ENCODE results near the gene FBXW9. TPM values are rescaled to one million over a fixed set of nuclear protein-coding genes. Genes with fewer than 3 reads are reported as not detected.
A peak's percentile ranks its signal among the peaks of the same experiment; 100 is the strongest.

FBXW9 gene
- total RNA-seq, 1 experiment from 2014 or later: 14.0 TPM

DNA sequence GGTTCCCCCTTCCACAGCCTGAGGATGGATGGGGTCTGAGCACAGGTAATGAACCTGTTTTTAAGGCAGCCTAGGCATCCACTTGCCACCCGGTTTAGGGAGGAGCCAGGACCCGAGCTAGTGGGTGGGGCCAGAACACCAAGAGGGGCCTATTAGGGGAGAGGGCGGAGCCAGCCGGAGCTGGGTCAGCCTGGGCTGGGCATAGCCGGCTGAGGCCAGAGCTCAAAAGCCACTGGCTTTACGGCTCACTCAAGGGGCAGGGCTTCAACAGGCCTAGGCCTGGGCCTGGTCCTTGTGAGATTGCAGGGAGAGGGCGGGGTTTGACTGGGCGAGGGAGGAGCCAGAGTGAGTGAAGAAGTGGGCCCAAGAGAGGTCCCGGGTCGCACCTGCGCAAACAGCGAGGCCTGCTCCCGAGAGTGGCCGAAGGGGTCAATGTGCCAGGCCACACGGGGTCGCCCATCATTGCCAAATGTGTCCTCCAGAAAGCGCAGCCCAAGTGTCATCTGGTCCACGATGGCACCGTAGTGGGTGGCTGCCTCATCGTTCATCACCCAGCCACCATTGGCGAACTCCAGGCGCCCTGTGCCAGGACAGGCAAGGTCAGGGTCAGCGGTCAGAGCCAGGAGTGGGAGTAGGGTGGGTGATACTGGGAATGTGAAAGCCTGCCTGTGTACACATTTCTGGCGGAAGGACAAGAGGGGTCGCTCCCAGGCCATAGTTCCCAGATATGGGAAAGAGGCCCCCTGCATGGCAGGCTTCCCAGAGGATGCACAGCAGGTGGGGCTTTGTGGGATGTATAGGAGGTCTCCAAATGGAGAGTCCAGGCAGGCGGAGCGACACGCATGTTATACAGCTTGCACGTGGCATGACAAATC is 31.8 kb downstream of the FBXW9 start:
- Histone ChIP-seq H3K27ac (ENCODE audit: low read depth, low read length) (no peak overlapping the region), H3K27me3 (ENCODE audit: insufficient read depth, low read length) (no peaks in the 10 kb centered on the region), H4K20me1 (ENCODE audit: insufficient read depth) (no peaks in the 10 kb centered on the region), H3K36me3 (ENCODE audit: control insufficient read depth in 1 of 2, insufficient read depth in 2 of 2, low read length in 2 of 2) (peaks cover 0 to 10% of the 10 kb centered on the region in 2 experiments; a peak in 2 of 4 replicates), H3K9ac (ENCODE audit: low read length) (no peak overlapping the region), H3K4me1 (ENCODE audit: control insufficient read depth in 1 of 2, insufficient read depth in 2 of 2, low read length in 2 of 2) (peaks cover 14 to 28% of the 10 kb centered on the region in 2 experiments), H3K4me3 (replicated peaks in 1 of 2; ENCODE audit: low read depth in 1 of 2, low read length in 2 of 2) (no peak overlapping the region), H2AFZ (ENCODE audit: low read depth, low read length, poor library complexity, severe bottlenecking) (no peak overlapping the region), H3K9me2 (ENCODE audit: insufficient read depth) (no peaks in the 10 kb centered on the region), H3K79me2 (ENCODE audit: insufficient read depth, low read length) (peaks cover 14% of the 10 kb centered on the region; the same call in 1 of the 2 replicates), H3K9me3 (ENCODE audit: control insufficient read depth in 1 of 2, insufficient read depth in 1 of 2, low read depth in 1 of 2, low read length in 2 of 2) (no peaks in the 10 kb centered on the region), H3K4me2 (ENCODE audit: low read length) (no peak overlapping the region)
- intact Hi-C loops (cut with micrococcal nuclease): loop anchor here (5.0 to 10.0 kb wide), 2 partner anchors 52 to 740 kb away; partner anchors contain the start of genes ZNF490, ZNF700 and ZNF791
- TF ChIP-seq ELF1 (IDR thresholded peaks at IDR 0.05; ENCODE audit: borderline replicate concordance, low read depth) (no peak), ZNF274 (IDR thresholded peaks at IDR 0.05; ENCODE audit: low read depth, low read length) (no peak), EZH2phosphoT487 (IDR thresholded peaks at IDR 0.05; ENCODE audit: borderline replicate concordance) (no peak), SIN3A (IDR thresholded peaks at IDR 0.05; ENCODE audit: low read depth) (no peak), CBX3 (IDR thresholded peaks at IDR 0.05; ENCODE audit: low read depth) (no peak), JUND (IDR thresholded peaks at IDR 0.05) (no peak), RAD21 (IDR thresholded peaks at IDR 0.05; ENCODE audit: low read depth) (no peak), EGR1 (IDR thresholded peaks at IDR 0.05; ENCODE audit: low read depth) (no peak), POLR2AphosphoS5 (IDR thresholded peaks at IDR 0.05; ENCODE audit: low read depth, low read length) (no peak), SP1 (IDR thresholded peaks at IDR 0.05; ENCODE audit: low read depth) (no peak)
- TF ChIP-seq, protein P1, sequence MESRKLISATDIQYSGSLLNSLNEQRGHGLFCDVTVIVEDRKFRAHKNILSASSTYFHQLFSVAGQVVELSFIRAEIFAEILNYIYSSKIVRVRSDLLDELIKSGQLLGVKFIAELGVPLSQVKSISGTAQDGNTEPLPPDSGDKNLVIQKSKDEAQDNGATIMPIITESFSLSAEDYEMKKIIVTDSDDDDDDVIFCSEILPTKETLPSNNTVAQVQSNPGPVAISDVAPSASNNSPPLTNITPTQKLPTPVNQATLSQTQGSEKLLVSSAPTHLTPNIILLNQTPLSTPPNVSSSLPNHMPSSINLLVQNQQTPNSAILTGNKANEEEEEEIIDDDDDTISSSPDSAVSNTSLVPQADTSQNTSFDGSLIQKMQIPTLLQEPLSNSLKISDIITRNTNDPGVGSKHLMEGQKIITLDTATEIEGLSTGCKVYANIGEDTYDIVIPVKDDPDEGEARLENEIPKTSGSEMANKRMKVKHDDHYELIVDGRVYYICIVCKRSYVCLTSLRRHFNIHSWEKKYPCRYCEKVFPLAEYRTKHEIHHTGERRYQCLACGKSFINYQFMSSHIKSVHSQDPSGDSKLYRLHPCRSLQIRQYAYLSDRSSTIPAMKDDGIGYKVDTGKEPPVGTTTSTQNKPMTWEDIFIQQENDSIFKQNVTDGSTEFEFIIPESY (IDR thresholded peaks at IDR 0.05; ENCODE audit: extremely low read depth, insufficient replicate concordance, low read length): no peak
- TF ChIP-seq, protein P2, sequence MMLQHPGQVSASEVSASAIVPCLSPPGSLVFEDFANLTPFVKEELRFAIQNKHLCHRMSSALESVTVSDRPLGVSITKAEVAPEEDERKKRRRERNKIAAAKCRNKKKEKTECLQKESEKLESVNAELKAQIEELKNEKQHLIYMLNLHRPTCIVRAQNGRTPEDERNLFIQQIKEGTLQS (IDR thresholded peaks at IDR 0.05): no peak
- TF ChIP-seq, protein P3, sequence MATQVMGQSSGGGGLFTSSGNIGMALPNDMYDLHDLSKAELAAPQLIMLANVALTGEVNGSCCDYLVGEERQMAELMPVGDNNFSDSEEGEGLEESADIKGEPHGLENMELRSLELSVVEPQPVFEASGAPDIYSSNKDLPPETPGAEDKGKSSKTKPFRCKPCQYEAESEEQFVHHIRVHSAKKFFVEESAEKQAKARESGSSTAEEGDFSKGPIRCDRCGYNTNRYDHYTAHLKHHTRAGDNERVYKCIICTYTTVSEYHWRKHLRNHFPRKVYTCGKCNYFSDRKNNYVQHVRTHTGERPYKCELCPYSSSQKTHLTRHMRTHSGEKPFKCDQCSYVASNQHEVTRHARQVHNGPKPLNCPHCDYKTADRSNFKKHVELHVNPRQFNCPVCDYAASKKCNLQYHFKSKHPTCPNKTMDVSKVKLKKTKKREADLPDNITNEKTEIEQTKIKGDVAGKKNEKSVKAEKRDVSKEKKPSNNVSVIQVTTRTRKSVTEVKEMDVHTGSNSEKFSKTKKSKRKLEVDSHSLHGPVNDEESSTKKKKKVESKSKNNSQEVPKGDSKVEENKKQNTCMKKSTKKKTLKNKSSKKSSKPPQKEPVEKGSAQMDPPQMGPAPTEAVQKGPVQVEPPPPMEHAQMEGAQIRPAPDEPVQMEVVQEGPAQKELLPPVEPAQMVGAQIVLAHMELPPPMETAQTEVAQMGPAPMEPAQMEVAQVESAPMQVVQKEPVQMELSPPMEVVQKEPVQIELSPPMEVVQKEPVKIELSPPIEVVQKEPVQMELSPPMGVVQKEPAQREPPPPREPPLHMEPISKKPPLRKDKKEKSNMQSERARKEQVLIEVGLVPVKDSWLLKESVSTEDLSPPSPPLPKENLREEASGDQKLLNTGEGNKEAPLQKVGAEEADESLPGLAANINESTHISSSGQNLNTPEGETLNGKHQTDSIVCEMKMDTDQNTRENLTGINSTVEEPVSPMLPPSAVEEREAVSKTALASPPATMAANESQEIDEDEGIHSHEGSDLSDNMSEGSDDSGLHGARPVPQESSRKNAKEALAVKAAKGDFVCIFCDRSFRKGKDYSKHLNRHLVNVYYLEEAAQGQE (IDR thresholded peaks at IDR 0.05; ENCODE audit: low read depth): no peak
- TF ChIP-seq, protein P4, sequence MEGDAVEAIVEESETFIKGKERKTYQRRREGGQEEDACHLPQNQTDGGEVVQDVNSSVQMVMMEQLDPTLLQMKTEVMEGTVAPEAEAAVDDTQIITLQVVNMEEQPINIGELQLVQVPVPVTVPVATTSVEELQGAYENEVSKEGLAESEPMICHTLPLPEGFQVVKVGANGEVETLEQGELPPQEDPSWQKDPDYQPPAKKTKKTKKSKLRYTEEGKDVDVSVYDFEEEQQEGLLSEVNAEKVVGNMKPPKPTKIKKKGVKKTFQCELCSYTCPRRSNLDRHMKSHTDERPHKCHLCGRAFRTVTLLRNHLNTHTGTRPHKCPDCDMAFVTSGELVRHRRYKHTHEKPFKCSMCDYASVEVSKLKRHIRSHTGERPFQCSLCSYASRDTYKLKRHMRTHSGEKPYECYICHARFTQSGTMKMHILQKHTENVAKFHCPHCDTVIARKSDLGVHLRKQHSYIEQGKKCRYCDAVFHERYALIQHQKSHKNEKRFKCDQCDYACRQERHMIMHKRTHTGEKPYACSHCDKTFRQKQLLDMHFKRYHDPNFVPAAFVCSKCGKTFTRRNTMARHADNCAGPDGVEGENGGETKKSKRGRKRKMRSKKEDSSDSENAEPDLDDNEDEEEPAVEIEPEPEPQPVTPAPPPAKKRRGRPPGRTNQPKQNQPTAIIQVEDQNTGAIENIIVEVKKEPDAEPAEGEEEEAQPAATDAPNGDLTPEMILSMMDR (IDR thresholded peaks at IDR 0.05 in 2 of 3, conservative IDR thresholded peaks at IDR 0.05 in 1 of 3; ENCODE audit: borderline replicate concordance in 1 of 3, insufficient read depth in 1 of 3, low read depth in 2 of 3, low read length in 2 of 3): no peak
- TF ChIP-seq, protein P5, sequence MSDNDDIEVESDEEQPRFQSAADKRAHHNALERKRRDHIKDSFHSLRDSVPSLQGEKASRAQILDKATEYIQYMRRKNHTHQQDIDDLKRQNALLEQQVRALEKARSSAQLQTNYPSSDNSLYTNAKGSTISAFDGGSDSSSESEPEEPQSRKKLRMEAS (IDR thresholded peaks at IDR 0.05): no peak
- no TSS peak for BruUV-seq (replicated peaks)
- POLR2A ChIA-PET: no interaction called here
- ATAC-seq: peak; percentile 50
- DNase-seq (ENCODE audit: low read depth, low spot score): no peak
- RAD21 ChIA-PET (ENCODE audit: low non-redundant PET in 1 of 2, low total read pairs in 2 of 2, uncharacterized antibody in 2 of 2, unreplicated experiment in 2 of 2): no interaction called here
- CTCF ChIA-PET: interaction anchor here (0.9 kb wide), 1 partner anchor 12 kb away, joined by 4 read pairs; no protein-coding TSS in a partner anchor
